C4-2B (cell line): Measurements from ENCODE around the gene UNC13B.

Source experiments
- ZFX ChIP-seq: fragments of 450-650 bp; IDR thresholded peaks from 2 replicates; pipeline ENCODE4 v1.6.1; 2017
- TF ChIP-seq, protein P1 (sequence below): fragments of 450-650 bp; conservative IDR thresholded peaks from 2 replicates; pipeline ENCODE4 v1.5.1; 2017; ENCODE audit warnings: mild to moderate bottlenecking

DNA sequence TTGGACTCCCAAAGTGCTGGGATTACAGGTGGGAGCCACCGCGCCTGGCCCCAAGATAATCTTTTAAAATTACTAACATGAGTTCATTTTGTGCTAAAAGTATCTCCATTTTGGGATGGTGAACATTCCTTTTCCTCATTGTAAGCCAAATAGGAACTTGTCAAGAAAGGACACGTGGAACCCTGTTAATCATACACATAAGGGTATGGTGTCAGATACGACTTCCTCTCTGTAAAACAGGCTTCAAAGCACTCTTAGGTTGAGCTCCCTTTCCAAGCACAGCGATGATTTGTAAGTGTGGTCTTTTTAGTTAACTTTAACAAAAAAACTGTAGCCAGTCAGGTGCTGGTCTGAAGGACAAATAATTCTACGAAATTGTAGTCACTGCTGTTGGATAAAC, 132.7 kb downstream of the UNC13B start:
- TF ChIP-seq, protein P1, sequence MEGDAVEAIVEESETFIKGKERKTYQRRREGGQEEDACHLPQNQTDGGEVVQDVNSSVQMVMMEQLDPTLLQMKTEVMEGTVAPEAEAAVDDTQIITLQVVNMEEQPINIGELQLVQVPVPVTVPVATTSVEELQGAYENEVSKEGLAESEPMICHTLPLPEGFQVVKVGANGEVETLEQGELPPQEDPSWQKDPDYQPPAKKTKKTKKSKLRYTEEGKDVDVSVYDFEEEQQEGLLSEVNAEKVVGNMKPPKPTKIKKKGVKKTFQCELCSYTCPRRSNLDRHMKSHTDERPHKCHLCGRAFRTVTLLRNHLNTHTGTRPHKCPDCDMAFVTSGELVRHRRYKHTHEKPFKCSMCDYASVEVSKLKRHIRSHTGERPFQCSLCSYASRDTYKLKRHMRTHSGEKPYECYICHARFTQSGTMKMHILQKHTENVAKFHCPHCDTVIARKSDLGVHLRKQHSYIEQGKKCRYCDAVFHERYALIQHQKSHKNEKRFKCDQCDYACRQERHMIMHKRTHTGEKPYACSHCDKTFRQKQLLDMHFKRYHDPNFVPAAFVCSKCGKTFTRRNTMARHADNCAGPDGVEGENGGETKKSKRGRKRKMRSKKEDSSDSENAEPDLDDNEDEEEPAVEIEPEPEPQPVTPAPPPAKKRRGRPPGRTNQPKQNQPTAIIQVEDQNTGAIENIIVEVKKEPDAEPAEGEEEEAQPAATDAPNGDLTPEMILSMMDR: no peak
- no peak for TF ChIP-seq ZFX
